Measurements from ENCODE around the gene MYRF.

The MYRF gene

DNA sequence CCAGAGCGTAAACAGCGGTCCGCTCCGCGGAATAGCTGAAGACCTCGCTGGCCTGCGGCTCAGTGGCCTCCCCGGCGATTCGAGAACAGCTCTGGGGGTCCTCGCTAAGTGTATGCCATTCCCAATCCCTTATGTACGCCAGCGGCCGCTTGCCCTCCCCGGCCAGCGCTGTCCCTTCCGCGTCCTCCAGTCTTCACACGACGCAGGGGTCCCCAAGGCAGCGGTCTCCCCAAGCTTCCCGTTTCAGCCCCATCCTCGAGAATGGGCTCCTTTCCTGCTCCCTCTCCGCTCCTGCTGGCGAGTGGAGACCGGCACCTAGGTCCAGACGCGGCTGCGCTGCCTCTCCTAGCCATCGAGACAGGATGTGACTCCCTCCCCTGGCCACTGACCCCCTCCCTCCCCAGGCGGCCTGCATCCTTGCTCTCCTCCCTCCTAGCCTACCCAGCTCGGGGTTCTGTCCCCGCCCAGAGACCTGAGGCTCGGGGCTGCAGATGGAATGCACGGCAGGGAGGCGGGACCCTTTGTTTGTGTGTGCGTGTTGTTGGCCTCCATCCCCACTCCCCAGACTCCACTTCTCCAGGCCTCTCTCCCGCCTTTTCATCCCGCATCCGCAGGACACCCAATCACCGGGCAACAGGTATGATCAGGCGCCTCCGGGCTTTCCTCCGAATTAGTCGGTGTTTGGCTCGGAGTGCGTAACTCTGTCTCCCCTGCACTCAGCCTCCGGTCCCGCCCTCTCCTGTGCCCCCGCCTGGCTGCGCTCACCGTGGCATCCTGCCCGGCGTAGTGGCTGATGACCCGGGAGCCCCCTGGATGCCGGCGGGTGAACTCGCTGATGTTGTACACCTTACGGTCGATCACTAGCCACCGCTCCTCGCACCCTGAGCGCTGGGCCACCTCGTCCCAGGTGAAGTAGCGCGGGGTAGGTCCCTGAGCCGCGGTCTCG lies 63.6 kb downstream of the MYRF start:
- peak; percentile 74 for DNase-seq (ENCODE audit: low read depth, low spot score)
- H3K4me3 ChIP-seq (ENCODE audit: low read depth, low read length): peak overlapping the region; percentile 76
- TF ChIP-seq, protein P1, sequence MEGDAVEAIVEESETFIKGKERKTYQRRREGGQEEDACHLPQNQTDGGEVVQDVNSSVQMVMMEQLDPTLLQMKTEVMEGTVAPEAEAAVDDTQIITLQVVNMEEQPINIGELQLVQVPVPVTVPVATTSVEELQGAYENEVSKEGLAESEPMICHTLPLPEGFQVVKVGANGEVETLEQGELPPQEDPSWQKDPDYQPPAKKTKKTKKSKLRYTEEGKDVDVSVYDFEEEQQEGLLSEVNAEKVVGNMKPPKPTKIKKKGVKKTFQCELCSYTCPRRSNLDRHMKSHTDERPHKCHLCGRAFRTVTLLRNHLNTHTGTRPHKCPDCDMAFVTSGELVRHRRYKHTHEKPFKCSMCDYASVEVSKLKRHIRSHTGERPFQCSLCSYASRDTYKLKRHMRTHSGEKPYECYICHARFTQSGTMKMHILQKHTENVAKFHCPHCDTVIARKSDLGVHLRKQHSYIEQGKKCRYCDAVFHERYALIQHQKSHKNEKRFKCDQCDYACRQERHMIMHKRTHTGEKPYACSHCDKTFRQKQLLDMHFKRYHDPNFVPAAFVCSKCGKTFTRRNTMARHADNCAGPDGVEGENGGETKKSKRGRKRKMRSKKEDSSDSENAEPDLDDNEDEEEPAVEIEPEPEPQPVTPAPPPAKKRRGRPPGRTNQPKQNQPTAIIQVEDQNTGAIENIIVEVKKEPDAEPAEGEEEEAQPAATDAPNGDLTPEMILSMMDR (IDR thresholded peaks at IDR 0.05; ENCODE audit: low read depth, low read length): no peak
- in situ Hi-C loops (cut with HindIII; ENCODE audit: low sequenced_read_pairs): no loop called here

DNA sequence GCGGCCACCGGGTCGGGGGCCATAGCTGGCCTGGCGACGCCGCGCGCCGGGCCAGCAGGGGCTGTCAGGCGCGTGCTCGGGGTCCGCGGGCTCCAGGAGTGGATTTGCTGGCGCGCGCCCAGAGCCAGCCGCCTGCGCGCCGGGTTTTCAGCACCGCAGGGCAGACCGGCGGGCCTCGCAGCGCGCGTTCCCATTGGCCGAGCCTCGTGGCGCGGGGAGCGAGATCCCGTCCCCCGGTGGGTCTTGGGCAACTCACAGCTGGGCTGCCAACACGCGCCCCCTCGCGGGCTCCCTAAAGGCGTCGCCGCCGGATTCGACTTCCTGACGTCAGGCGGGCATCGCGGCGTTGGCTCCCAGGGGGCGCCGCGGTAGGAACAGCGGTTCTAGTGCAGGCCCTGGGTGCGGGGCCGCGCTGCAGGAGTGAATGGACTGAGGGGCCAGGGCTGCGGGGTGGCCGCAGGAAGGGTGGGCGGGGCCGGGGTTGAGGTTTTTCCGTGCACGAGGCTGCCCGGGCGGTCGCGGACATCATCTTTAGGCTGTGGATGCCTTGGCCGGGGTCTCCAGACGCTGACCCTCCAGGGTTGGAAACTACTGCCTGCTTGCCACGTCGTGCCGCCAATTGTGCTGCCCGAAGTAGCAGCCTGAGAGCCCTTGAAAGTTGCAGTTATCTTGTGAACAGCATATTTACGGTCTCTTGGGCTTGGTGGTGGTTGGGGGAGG lies 64.5 kb downstream of the MYRF start, which contains the start of gene FADS1:
Gene FADS1 (minus strand): TSS at position 268 of the 720 bp plus-strand sequence. CDS start 74 bp downstream, at position 194.
- TF ChIP-seq, protein P1 (IDR thresholded peaks at IDR 0.05; ENCODE audit: low read depth, low read length): peak; percentile 53
- in situ Hi-C loops (cut with HindIII; ENCODE audit: low sequenced_read_pairs): no loop called here
- DNase-seq (ENCODE audit: low read depth, low spot score): peak; percentile 94
- peak within 1 kb of the TSS; percentile 76 for H3K4me3 ChIP-seq (ENCODE audit: low read depth, low read length)

DNA sequence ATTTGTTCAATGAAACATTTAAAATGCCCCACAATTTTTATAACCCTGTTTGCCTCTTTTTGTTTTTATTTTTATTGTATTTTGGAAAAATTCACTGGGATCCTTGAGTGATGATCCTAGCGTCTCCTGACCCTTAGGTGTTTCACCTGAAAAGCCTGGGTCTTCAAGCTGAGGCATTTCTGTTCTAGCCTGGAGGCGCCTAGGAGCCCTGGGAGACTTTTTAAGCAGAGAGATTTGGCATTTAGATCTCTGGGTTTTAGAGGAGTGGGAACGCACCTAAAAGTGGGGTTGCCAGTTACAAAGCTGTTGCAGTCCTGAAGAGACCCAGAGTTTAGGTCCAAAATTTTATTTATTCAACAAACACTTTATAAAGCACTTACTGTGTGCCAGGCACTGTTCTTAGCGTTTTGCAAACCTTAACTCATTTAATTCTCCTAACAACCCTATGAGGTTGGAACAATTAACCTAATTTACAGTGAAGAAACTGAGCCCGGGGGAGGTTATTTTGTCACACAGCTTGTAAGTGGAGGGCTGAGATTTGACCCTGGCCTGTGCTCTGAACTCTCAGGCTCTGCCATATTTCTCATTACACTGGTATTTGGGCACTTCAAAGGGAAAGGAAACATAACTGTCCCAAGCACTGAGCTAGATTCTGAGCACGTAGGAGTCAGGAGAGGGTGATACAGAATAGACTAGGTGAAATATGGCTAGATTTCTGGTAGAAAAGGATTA lies 65.2 kb downstream of the MYRF start:
- in situ Hi-C loops (cut with HindIII; ENCODE audit: low sequenced_read_pairs): no loop called here
- DNase-seq (ENCODE audit: low read depth, low spot score): no peak
- TF ChIP-seq, protein P1 (IDR thresholded peaks at IDR 0.05; ENCODE audit: low read depth, low read length): no peak
- peak overlapping the region; percentile 76 for H3K4me3 ChIP-seq (ENCODE audit: low read depth, low read length)

DNA sequence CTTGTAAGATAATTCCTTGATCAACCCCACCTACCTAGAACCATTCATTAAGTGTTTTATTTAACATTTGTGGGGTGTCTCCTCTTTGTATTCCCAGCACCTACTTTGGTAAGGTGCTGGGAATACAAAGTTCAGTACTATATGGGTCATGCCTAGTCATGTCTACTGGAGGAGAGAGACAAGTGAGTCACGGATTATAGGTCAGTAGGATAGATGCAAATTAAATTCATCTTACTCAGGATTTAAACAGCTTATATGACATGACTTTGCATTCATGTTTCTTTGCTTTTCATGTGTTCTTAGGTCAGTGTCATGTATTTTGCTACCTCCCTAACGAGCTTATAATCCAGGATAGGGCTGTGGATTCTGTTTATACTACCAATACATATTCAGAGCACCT lies 67.7 kb downstream of the MYRF start:
- peak; percentile 20 for DNase-seq (ENCODE audit: low read depth, low spot score)
- H3K4me3 ChIP-seq (ENCODE audit: low read depth, low read length): no peak overlapping the region
- in situ Hi-C loops (cut with HindIII; ENCODE audit: low sequenced_read_pairs): no loop called here
- TF ChIP-seq, protein P1 (IDR thresholded peaks at IDR 0.05; ENCODE audit: low read depth, low read length): no peak

DNA sequence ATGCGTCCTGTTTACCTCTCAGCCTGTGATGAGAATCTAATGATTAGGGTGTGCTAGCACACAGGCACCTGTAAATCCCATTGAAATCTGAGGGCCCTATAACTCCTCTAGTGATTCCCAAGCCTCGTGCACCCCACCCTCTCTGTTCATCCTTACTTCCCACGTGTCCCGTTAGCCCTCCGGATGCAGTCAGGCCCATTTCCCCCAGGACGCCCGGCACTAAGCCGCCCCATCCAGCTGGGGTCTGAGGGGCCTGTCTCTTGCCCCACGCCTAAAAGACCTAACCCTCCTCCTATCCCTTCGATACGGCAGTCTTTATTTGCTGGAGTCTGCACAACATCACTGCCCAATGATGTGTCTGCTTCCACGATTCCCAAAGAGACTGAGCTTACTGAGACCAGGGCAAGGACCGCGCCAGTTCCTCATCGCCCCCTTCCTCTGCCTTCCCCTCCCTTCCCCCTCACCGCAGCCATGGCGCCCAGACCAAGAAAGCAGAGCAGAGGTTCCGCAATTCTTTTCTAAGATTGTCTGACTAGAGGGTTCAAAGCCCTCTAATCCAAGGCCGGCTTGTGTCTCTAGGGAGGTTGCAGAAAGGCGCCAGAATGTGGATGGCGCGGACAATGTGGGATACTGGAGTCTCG lies 74.6 kb downstream of the MYRF start:
- in situ Hi-C loops (cut with HindIII; ENCODE audit: low sequenced_read_pairs): no loop called here
- no peak for DNase-seq (ENCODE audit: low read depth, low spot score)
- peak overlapping the region; percentile 83 for H3K4me3 ChIP-seq (ENCODE audit: low read depth, low read length)
- TF ChIP-seq, protein P1 (IDR thresholded peaks at IDR 0.05; ENCODE audit: low read depth, low read length): no peak

All from astrocyte of the spinal cord (primary cell).